Measurements from ENCODE around the gene DGKD. TPM values are rescaled to one million over a fixed set of nuclear protein-coding genes. Genes with fewer than 3 reads are reported as not detected.

The DGKD gene
- total RNA-seq, 1 donor from 2014 or later, result 188 TPM

DNA sequence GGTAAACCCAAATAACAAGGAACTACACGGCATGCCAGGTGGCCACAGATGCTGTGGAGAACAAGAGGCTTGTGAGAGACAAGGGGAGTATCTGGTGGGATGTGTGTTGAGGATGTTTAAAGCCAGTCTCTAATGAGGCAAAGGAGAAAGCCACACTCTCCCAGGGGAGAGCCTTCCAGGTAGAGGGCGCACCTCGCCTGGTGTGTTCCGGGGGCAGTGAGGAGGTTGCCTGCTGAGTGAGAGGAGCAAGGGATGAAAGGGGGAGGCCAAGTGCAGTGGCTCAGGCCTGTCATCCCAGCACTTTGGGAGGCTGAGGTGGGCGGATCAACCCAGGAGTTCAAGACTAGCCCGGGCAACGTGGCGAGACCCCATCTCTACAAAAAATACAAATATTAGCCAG, 30.4 kb upstream of the DGKD start:
- intact Hi-C loops (cut with micrococcal nuclease), result no loop called here

GRCh38 chr2:233325256-233325655, 29.0 kb upstream of the DGKD start:
- no peaks in the 10 kb centered on the region for H3K27me3 Mint-ChIP-seq
- H3K36me3 Mint-ChIP-seq (ENCODE audit: low read depth), result no peaks in the 10 kb centered on the region
- ChIA-PET CTCF (no interaction called here), POLR2A (interaction anchor here (0.6 to 0.7 kb wide), 2 partner anchors 22 to 99 kb away, joined by 3 to 5 read pairs; no protein-coding TSS in a partner anchor)
- DNase-seq, result no peak
- no peak overlapping the region for H3K4me3 Mint-ChIP-seq
- peaks cover 69% of the 10 kb centered on the region for H3K4me1 Mint-ChIP-seq
- H3K9me3 Mint-ChIP-seq, result no peaks in the 10 kb centered on the region
- TF ChIP-seq, protein P1, sequence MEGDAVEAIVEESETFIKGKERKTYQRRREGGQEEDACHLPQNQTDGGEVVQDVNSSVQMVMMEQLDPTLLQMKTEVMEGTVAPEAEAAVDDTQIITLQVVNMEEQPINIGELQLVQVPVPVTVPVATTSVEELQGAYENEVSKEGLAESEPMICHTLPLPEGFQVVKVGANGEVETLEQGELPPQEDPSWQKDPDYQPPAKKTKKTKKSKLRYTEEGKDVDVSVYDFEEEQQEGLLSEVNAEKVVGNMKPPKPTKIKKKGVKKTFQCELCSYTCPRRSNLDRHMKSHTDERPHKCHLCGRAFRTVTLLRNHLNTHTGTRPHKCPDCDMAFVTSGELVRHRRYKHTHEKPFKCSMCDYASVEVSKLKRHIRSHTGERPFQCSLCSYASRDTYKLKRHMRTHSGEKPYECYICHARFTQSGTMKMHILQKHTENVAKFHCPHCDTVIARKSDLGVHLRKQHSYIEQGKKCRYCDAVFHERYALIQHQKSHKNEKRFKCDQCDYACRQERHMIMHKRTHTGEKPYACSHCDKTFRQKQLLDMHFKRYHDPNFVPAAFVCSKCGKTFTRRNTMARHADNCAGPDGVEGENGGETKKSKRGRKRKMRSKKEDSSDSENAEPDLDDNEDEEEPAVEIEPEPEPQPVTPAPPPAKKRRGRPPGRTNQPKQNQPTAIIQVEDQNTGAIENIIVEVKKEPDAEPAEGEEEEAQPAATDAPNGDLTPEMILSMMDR (IDR thresholded peaks at IDR 0.05), result no peak
- no peak for ATAC-seq (ENCODE audit: low read depth)
- H3K27ac Mint-ChIP-seq, result no peak overlapping the region
- intact Hi-C loops (cut with micrococcal nuclease), result no loop called here

More for the DNA sequence above, 30.4 kb upstream of the DGKD start:
- ChIA-PET POLR2A (interaction anchor here (1.6 to 2.9 kb wide), 2 partner anchors 7 to 10 kb away, joined by 4 to 25 read pairs; no protein-coding TSS in a partner anchor), CTCF (no interaction called here)
- no peak for ATAC-seq (ENCODE audit: low read depth)
- no peak for DNase-seq
- Mint-ChIP-seq H3K27ac (peak overlapping the region; percentile 57), H3K27me3 (no peaks in the 10 kb centered on the region), H3K4me1 (peaks cover 56% of the 10 kb centered on the region), H3K36me3 (ENCODE audit: low read depth) (no peaks in the 10 kb centered on the region), H3K4me3 (no peak overlapping the region), H3K9me3 (no peaks in the 10 kb centered on the region)
- TF ChIP-seq, protein P1 (IDR thresholded peaks at IDR 0.05), result no peak

- Mint-ChIP-seq H3K4me3 (no peak overlapping the region), H3K27me3 (no peaks in the 10 kb centered on the region), H3K36me3 (ENCODE audit: low read depth) (no peaks in the 10 kb centered on the region), H3K4me1 (peaks cover 74% of the 10 kb centered on the region), H3K27ac (no peak overlapping the region), H3K9me3 (no peaks in the 10 kb centered on the region)
- DNase-seq (no peak), ATAC-seq (ENCODE audit: low read depth) (no peak)
- intact Hi-C loops (cut with micrococcal nuclease), result no loop called here
- POLR2A ChIA-PET, result interaction anchor here (0.6 to 0.7 kb wide), 2 partner anchors 23 to 98 kb away, joined by 3 to 5 read pairs; no protein-coding TSS in a partner anchor
- TF ChIP-seq, protein P1 (IDR thresholded peaks at IDR 0.05), result no peak
- CTCF ChIA-PET, result no interaction called here
These were observed 28.5 kb upstream of the DGKD start for GRCh38 chr2:233325814-233326213.

- no peaks in the 10 kb centered on the region for H3K36me3 Mint-ChIP-seq (ENCODE audit: low read depth)
- H3K4me3 Mint-ChIP-seq, result no peak overlapping the region
- ATAC-seq (ENCODE audit: low read depth) (no peak), DNase-seq (no peak)
- no peak overlapping the region for H3K27ac Mint-ChIP-seq
- CTCF ChIA-PET, result no interaction called here
- H3K27me3 Mint-ChIP-seq, result no peaks in the 10 kb centered on the region
- intact Hi-C loops (cut with micrococcal nuclease), result no loop called here
- no peaks in the 10 kb centered on the region for H3K9me3 Mint-ChIP-seq
- peaks cover 76% of the 10 kb centered on the region for H3K4me1 Mint-ChIP-seq
- POLR2A ChIA-PET, result no interaction called here
- TF ChIP-seq, protein P1 (IDR thresholded peaks at IDR 0.05), result no peak
These were observed 27.8 kb upstream of the DGKD start for GRCh38 chr2:233326500-233326899.

GRCh38 chr2:233328922-233329321, 25.4 kb upstream of the DGKD start:
- Mint-ChIP-seq H3K27ac (peak overlapping the region; percentile 50), H3K27me3 (no peaks in the 10 kb centered on the region), H3K4me1 (peaks cover 74% of the 10 kb centered on the region), H3K9me3 (no peaks in the 10 kb centered on the region), H3K4me3 (no peak overlapping the region), H3K36me3 (ENCODE audit: low read depth) (no peaks in the 10 kb centered on the region)
- TF ChIP-seq, protein P1 (IDR thresholded peaks at IDR 0.05), result no peak
- ChIA-PET POLR2A (interaction anchor here (1.4 to 6.2 kb wide), 2 partner anchors 21 to 27 kb away, joined by 3 to 93 read pairs; partner anchors contain the start of gene DGKD), CTCF (interaction anchor here (1.5 kb wide), 1 partner anchor 25 kb away, joined by 3 read pairs; the partner anchor contains the start of gene DGKD)
- DNase-seq, result no peak
- ATAC-seq (ENCODE audit: low read depth), result no peak
- intact Hi-C loops (cut with micrococcal nuclease), result no loop called here
